ENCODE results near the gene GRIP2.

The GRIP2 gene

DNA sequence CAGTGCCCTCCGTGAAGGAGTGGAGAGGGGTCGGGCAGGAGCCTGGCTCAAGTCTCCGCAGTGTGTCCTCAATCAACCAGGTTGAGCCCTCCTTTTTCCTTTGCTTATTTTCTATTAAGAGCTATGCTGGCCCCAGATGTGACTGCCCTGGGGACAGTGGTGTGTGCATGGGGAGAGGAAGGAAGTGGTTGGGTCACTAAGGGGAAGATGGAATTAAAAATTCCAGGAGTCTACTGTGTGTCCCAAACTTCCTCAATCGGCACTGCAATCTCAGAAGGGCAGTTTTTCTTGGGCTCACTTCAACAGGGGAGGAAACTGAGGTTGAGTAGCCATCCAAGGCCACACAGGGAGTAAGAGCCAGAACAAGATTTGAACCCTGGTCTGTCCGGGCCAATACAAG is 13.7 kb upstream of the GRIP2 start:
- no peak overlapping the region for H3K4me3 ChIP-seq (ENCODE audit: low read depth, low read length)
- TF ChIP-seq, protein P1, sequence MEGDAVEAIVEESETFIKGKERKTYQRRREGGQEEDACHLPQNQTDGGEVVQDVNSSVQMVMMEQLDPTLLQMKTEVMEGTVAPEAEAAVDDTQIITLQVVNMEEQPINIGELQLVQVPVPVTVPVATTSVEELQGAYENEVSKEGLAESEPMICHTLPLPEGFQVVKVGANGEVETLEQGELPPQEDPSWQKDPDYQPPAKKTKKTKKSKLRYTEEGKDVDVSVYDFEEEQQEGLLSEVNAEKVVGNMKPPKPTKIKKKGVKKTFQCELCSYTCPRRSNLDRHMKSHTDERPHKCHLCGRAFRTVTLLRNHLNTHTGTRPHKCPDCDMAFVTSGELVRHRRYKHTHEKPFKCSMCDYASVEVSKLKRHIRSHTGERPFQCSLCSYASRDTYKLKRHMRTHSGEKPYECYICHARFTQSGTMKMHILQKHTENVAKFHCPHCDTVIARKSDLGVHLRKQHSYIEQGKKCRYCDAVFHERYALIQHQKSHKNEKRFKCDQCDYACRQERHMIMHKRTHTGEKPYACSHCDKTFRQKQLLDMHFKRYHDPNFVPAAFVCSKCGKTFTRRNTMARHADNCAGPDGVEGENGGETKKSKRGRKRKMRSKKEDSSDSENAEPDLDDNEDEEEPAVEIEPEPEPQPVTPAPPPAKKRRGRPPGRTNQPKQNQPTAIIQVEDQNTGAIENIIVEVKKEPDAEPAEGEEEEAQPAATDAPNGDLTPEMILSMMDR (conservative IDR thresholded peaks at IDR 0.05; ENCODE audit: low read depth, low read length), result no peak
- no peak for DNase-seq (ENCODE audit: low read depth)

DNA sequence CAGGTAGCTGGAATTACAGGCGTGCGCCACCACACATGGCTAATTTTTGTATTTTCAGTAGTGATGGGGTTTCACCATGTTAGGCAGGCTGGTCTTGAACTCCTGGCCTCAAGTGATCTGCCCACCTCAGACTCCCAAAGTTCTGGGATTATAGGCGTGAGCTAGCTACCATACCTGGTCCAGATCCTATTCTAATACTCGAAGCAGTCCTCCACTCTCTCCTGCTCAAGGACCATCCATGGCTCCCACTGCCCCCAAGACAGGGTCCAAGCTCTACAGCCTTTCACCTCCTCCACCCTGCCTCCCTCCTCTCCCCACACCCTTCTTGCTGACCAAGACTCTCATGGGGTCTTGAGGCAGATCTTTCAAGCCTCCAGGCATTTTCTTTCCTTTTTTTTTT is 12.6 kb upstream of the GRIP2 start:
- no peak for DNase-seq (ENCODE audit: low read depth)
- no peak overlapping the region for H3K4me3 ChIP-seq (ENCODE audit: low read depth, low read length)
- TF ChIP-seq, protein P1 (conservative IDR thresholded peaks at IDR 0.05; ENCODE audit: low read depth, low read length), result no peak

DNA sequence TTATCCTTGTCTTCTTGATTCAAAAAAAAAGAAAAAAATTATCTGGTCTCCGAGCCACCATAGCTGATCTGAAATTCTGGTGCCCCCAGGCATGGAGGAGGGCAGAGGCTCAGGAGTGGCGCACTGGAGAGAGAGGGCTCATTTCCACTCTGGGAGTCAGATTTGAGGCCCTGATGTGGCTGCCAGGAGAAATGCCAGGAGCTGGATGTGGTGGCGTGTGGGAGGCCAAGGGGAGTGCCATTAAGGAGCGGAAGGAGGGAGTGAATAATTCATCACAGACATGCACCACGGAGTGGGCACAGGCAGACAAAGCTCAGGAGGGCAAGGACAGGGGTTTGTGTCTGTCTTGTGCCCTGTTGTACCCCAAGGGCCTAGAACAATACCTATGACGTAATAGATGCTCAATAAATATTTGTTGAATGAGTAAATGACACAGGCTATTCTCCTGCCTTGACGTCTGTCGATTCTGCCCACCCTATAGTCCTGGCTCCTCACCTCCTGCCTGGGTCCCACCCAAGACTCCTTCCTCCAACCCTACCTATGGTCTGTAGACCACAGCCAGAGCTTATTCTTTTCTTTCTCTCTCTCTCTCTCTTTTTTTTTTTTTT is 12.0 kb upstream of the GRIP2 start:
- no peak for DNase-seq (ENCODE audit: low read depth)
- TF ChIP-seq, protein P1 (conservative IDR thresholded peaks at IDR 0.05; ENCODE audit: low read depth, low read length), result no peak
- no peak overlapping the region for H3K4me3 ChIP-seq (ENCODE audit: low read depth, low read length)

DNA sequence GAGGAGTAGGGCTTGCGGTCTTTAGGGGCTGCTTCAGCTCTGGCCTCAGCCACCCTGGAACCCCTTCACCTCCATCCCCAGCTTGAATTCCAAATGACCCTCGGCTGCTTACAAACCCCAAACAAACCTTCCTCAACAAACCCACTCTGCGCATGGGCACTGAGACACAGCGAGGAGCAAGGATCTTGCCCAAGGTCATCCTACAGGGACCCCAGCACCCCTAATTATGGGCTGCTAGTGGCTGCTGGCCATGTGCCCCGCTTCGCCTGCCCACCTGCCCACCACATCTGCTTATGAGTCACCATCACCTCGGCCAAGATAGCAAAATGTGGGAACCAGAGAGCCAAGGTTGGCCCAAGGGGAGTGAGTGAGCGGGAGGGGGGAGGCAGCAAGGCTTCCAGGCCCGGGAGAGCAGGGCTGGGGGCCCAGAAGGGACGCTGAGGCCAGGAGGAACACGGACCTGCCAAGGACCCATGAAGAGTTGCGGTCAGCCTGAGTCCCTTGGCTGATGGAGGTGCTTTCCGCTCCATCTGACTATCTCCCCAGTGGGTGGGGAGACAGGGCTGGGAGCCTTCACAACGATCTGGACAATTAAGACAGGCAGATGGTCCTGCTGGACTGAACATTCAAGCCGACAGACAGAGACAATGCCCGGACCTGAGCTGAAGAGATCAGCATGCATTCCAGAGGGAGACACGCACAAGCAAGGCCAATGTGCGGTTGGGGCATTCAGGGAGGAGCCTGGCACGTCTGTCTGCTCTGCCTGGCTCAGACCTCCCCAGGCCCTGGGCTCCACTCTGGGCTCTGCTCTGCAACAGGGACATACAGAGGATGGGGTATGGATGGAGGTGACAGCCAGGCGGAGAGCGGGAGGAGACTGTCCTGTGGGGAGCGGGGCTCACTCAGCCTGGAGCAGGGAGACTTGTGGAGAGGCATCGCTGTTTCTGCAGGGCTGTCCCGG is 10.8 kb upstream of the GRIP2 start:
- H3K4me3 ChIP-seq (ENCODE audit: low read depth, low read length), result no peak overlapping the region
- DNase-seq (ENCODE audit: low read depth), result no peak
- TF ChIP-seq, protein P1 (conservative IDR thresholded peaks at IDR 0.05; ENCODE audit: low read depth, low read length), result no peak

DNA sequence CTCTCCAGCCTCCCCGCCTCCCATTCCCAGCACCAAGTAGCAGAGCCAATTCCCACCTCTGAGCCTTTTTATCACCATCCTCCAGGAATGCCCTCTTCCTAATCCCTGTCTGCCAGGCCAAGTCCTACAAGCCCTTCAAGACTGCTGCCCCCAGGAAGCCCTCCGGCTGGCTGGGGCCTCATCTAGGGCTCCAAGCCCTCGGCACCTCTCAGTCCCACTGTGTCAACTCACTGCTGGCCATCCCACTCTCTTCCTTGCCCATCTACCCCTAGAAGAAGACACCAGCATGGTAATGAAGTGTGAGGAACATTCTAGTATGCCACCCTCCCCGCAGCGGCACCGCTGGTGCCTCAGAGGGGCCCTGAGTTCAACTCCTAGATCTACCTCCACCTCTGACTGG is 10.0 kb upstream of the GRIP2 start:
- no peak overlapping the region for H3K4me3 ChIP-seq (ENCODE audit: low read depth, low read length)

DNA sequence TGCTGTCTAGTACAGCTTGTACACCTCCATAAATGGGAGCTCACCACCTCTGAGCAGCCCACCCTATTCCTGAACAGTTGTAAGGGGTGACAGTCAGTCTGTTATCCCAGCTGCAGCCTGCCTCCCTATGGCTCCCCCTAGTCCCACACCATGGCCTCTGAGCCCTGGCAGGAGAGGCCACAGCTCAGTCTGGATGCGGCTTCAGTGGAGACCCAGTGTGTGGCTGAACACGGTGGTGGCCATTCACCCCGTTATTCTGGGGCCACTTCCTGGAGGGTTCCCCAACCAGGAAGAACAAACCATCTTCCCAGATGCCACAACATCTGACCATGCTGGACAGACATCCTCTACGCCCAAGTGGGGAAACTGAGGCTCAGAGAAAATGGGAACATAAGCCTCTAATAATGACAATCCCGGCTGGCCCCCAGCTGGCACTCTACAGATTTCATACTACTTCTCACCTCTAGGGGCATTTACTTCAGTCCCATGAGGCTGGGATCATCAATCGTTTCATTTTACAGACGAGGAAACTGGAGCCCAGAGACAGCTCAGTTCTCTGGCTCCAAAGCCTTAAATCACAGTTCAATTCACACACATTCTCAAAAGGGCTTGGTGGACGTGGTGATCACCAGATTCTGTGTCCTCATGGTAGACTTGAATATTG is 9.2 kb upstream of the GRIP2 start:
- TF ChIP-seq, protein P1 (conservative IDR thresholded peaks at IDR 0.05; ENCODE audit: low read depth, low read length), result peak; percentile 53
- H3K4me3 ChIP-seq (ENCODE audit: low read depth, low read length), result no peak overlapping the region
- DNase-seq (ENCODE audit: low read depth), result peak; percentile 32

More for the DNA sequence above, 10.0 kb upstream of the GRIP2 start:
- DNase-seq (ENCODE audit: low read depth), result no peak
- TF ChIP-seq, protein P1 (conservative IDR thresholded peaks at IDR 0.05; ENCODE audit: low read depth, low read length), result no peak

Data from choroid plexus epithelial cell (primary cell).